CD4-positive, alpha-beta memory T cell (primary cell): Measurements from ENCODE around the gene RNF141. TPM values are rescaled to one million over a fixed set of nuclear protein-coding genes. Genes with fewer than 3 reads are reported as not detected.

Experiments used
- CTCF ChIA-PET: fragments of 350-600 bp; sonication (Branson Sonifier 250); formaldehyde crosslinking; loops from one replicate; lab custom pipeline; 2021; ENCODE audit warnings: inconsistent platforms; ENCODE audit not compliant: partially characterized antibody; lab: Charles Lee
- POLR2A ChIA-PET: fragments of 350-600 bp; sonication (Branson Sonifier 250); formaldehyde crosslinking; loops from one replicate; lab custom pipeline; 2021; ENCODE audit not compliant: partially characterized antibody; lab: Charles Lee
- DNase-seq, 5 donors: peaks; one replicate each; pipeline versions ENCODE4 v3.0.0 to v3.0.0-alpha.2; 2020 to 2022; ENCODE audit warnings: mixed read lengths in 1 of 5
- H3K27ac ChIP-seq: one replicate; pipeline ENCODE4 v1.7.0; 2013; ENCODE audit warnings: low read depth, low read length
- H3K27me3 ChIP-seq: 2 replicates; pipeline ENCODE4 v1.7.0; 2013; ENCODE audit warnings: mild to moderate bottlenecking, low read length, moderate library complexity; ENCODE audit not compliant: insufficient read depth
- H3K36me3 ChIP-seq: 2 replicates; pipeline ENCODE4 v1.7.0; 2013; ENCODE audit warnings: mild to moderate bottlenecking, low read length, moderate library complexity; ENCODE audit not compliant: insufficient read depth
- H3K4me1 ChIP-seq: 2 replicates; pipeline ENCODE4 v1.7.0; 2013; ENCODE audit warnings: mild to moderate bottlenecking, low read length, moderate library complexity; ENCODE audit not compliant: insufficient read depth
- H3K4me3 ChIP-seq, 2 donors: one replicate each; pipeline ENCODE4 v1.7.0; 2013; ENCODE audit warnings: low read length in 2 of 2, mild to moderate bottlenecking in 1 of 2
- H3K9me3 ChIP-seq, 2 donors: one replicate each; pipeline ENCODE4 v1.7.0; 2013; ENCODE audit warnings: low read length in 2 of 2, control low read depth in 1 of 2; ENCODE audit not compliant: control insufficient read depth in 1 of 2
- H3K27ac Mint-ChIP-seq, 7 donors: one replicate each; pipeline ENCODE4 v1.8.0; 2020 to 2021; ENCODE audit warnings: mixed read lengths in 7 of 7, mild to moderate bottlenecking in 6 of 7, inconsistent platforms in 3 of 7, moderate library complexity in 3 of 7
- H3K27me3 Mint-ChIP-seq, 2 donors: one replicate each; pipeline ENCODE4 v1.8.0; 2020 to 2021; ENCODE audit warnings: mixed read lengths in 2 of 2
- H3K36me3 Mint-ChIP-seq, 2 donors: one replicate each; pipeline ENCODE4 v1.8.0; 2020 to 2021; ENCODE audit warnings: mixed read lengths in 2 of 2, inconsistent platforms in 1 of 2, mild to moderate bottlenecking in 1 of 2
- H3K4me1 Mint-ChIP-seq, 4 donors: one replicate each; pipeline ENCODE4 v1.8.0; 2020 to 2021; ENCODE audit warnings: mixed read lengths in 4 of 4, mild to moderate bottlenecking in 1 of 4
- H3K4me3 Mint-ChIP-seq, 8 donors: one replicate each; pipeline ENCODE4 v1.8.0; 2020 to 2021; ENCODE audit warnings: mixed read lengths in 8 of 8, mild to moderate bottlenecking in 7 of 8, moderate library complexity in 6 of 8, inconsistent platforms in 3 of 8
- H3K9me3 Mint-ChIP-seq, 8 donors: one replicate each; pipeline ENCODE4 v1.8.0; 2020 to 2021; ENCODE audit warnings: mixed read lengths in 8 of 8, mild to moderate bottlenecking in 5 of 8, inconsistent platforms in 3 of 8, moderate library complexity in 1 of 8
- intact Hi-C: fragments of 100-400 bp; cut with micrococcal nuclease; formaldehyde crosslinking; loops from one replicate; pipeline ENCODE4 v1.15.1; 2023
- polyA plus RNA-seq, 2 donors: library from polyadenylated mRNA; unstranded; fragments of 300-500 nt; fragmentation: Illumina TruSeq; gene quantifications; one replicate each; pipeline ENCODE4 v1.2.3, GENCODE V29; 2021
- total RNA-seq, 2 experiments: library from RNA; stranded (reverse); gene quantifications; one replicate each; pipeline ENCODE4 v1.2.3, GENCODE V29; 2021

Gene RNF141
- total RNA-seq: 10 to 100 TPM; 15.6 to 16.3 TPM
- polyA plus RNA-seq: 10 to 100 TPM; 18.6 to 24.8 TPM

- Histone ChIP-seq H3K4me3 (peak within 1 kb of the TSS; percentile 50 to 77), H3K9me3 (no peaks in the 10 kb centered on the region), H3K4me1 (peaks cover 9% of the 10 kb centered on the region), H3K27ac (peak within 1 kb of the TSS; percentile 64), H3K27me3 (no peaks in the 10 kb centered on the region), H3K36me3 (no peaks in the 10 kb centered on the region)
- Mint-ChIP-seq H3K4me3 (peak within 1 kb of the TSS; percentile 87 to 95 (median 90)), H3K36me3 (peaks cover 0 to 2% of the 10 kb centered on the region in 2 donors), H3K9me3 (no peaks in the 10 kb centered on the region), H3K27me3 (no peaks in the 10 kb centered on the region), H3K4me1 (peaks cover 11 to 24% (median 18%) of the 10 kb centered on the region in 4 donors), H3K27ac (peak within 1 kb of the TSS; percentile 87 to 95 (median 92))
- intact Hi-C loops: loop anchor here (1.0 to 5.0 kb wide), 4 partner anchors 90 to 266 kb away; partner anchors contain the start of gene EIF4G2
- ChIA-PET POLR2A (interaction anchor here (0.8 to 3.3 kb wide), 16 partner anchors 10 to 1301 kb away, joined by 3 to 43 read pairs (median 6); partner anchors contain the start of genes AMPD3, CTR9, EIF4G2 and ZBED5), CTCF (interaction anchor here (0.7 to 3.3 kb wide), 56 partner anchors 8 to 389 kb away, joined by 3 to 52 read pairs (median 4); partner anchors contain the start of genes AMPD3, CTR9 and ZBED5)
- DNase-seq: peak; percentile 89 to 94 (median 93)
Measured at GRCh38 chr11:10540915-10541560, at the start of gene RNF141. RNF141 (minus strand) TSS chr11:10541187; CDS start chr11:10534158, 7,029 bp downstream.

- Mint-ChIP-seq H3K4me1 (no peaks in the 10 kb centered on the region), H3K36me3 (no peaks in the 10 kb centered on the region), H3K4me3 (no peak overlapping the region), H3K27me3 (peaks cover 6 to 11% of the 10 kb centered on the region in 2 donors), H3K9me3 (no peaks in the 10 kb centered on the region), H3K27ac (no peak overlapping the region)
- DNase-seq: no peak
- H3K4me1 ChIP-seq: no peaks in the 10 kb centered on the region
- ChIA-PET POLR2A (no interaction called here), CTCF (interaction anchor here (1.3 kb wide), 1 partner anchor 9 kb away, joined by 4 read pairs; no protein-coding TSS in a partner anchor)
- H3K27me3 ChIP-seq: no peaks in the 10 kb centered on the region
- no peak overlapping the region for H3K27ac ChIP-seq
- intact Hi-C loops: no loop called here
- no peaks in the 10 kb centered on the region for H3K36me3 ChIP-seq
- no peak overlapping the region for H3K4me3 ChIP-seq
- no peaks in the 10 kb centered on the region for H3K9me3 ChIP-seq
Measured at GRCh38 chr11:10590218-10590915, 49.4 kb upstream of the RNF141 start.

GRCh38 chr11:10588904-10589303 lies 47.9 kb upstream of the RNF141 start:
- POLR2A ChIA-PET: no interaction called here

GRCh38 chr11:10587995-10588394 lies 47.0 kb upstream of the RNF141 start:
- H3K4me3 ChIP-seq: no peak overlapping the region
- H3K27me3 Mint-ChIP-seq: peaks cover 7% of the 10 kb centered on the region in 2 donors

More at GRCh38 chr11:10588904-10589303, 47.9 kb upstream of the RNF141 start:
- intact Hi-C loops: no loop called here
- Histone ChIP-seq H3K36me3 (no peaks in the 10 kb centered on the region), H3K27ac (no peak overlapping the region), H3K4me1 (no peaks in the 10 kb centered on the region), H3K27me3 (no peaks in the 10 kb centered on the region), H3K9me3 (no peaks in the 10 kb centered on the region), H3K4me3 (no peak overlapping the region)
- no peaks in the 10 kb centered on the region for H3K9me3 Mint-ChIP-seq
- H3K27ac Mint-ChIP-seq: no peak overlapping the region
- H3K36me3 Mint-ChIP-seq: no peaks in the 10 kb centered on the region
- CTCF ChIA-PET: no interaction called here
- DNase-seq: no peak
- H3K4me3 Mint-ChIP-seq: no peak overlapping the region
- no peaks in the 10 kb centered on the region for H3K4me1 Mint-ChIP-seq
- peaks cover 6 to 11% of the 10 kb centered on the region in 2 donors for H3K27me3 Mint-ChIP-seq

GRCh38 chr11:10587388-10587787 lies 46.4 kb upstream of the RNF141 start:
- Mint-ChIP-seq H3K4me3 (no peak overlapping the region), H3K9me3 (no peaks in the 10 kb centered on the region), H3K27ac (no peak overlapping the region), H3K4me1 (no peaks in the 10 kb centered on the region), H3K27me3 (peaks cover 8 to 10% of the 10 kb centered on the region in 2 donors), H3K36me3 (no peaks in the 10 kb centered on the region)
- no peaks in the 10 kb centered on the region for H3K4me1 ChIP-seq
- POLR2A ChIA-PET: no interaction called here
- no peaks in the 10 kb centered on the region for H3K27me3 ChIP-seq
- H3K9me3 ChIP-seq: no peaks in the 10 kb centered on the region
- no peak overlapping the region for H3K4me3 ChIP-seq
- no peak for DNase-seq
- CTCF ChIA-PET: no interaction called here
- H3K27ac ChIP-seq: no peak overlapping the region
- intact Hi-C loops: no loop called here
- H3K36me3 ChIP-seq: no peaks in the 10 kb centered on the region

More at GRCh38 chr11:10587995-10588394, 47.0 kb upstream of the RNF141 start:
- no peaks in the 10 kb centered on the region for H3K4me1 Mint-ChIP-seq
- ChIA-PET CTCF (no interaction called here), POLR2A (no interaction called here)
- H3K27me3 ChIP-seq: no peaks in the 10 kb centered on the region
- H3K9me3 Mint-ChIP-seq: no peaks in the 10 kb centered on the region
- no peaks in the 10 kb centered on the region for H3K4me1 ChIP-seq
- H3K4me3 Mint-ChIP-seq: no peak overlapping the region
- H3K36me3 ChIP-seq: no peaks in the 10 kb centered on the region
- H3K27ac Mint-ChIP-seq: no peak overlapping the region
- DNase-seq: no peak
- H3K36me3 Mint-ChIP-seq: no peaks in the 10 kb centered on the region
- no peak overlapping the region for H3K27ac ChIP-seq
- H3K9me3 ChIP-seq: no peaks in the 10 kb centered on the region
- intact Hi-C loops: no loop called here

- Histone ChIP-seq H3K27ac (no peak overlapping the region), H3K27me3 (no peaks in the 10 kb centered on the region), H3K9me3 (no peaks in the 10 kb centered on the region), H3K36me3 (no peaks in the 10 kb centered on the region), H3K4me1 (no peaks in the 10 kb centered on the region), H3K4me3 (no peak overlapping the region)
- intact Hi-C loops: no loop called here
- peaks cover 5 to 8% of the 10 kb centered on the region in 2 donors for H3K27me3 Mint-ChIP-seq
- ChIA-PET POLR2A (no interaction called here), CTCF (interaction anchor here (1.0 kb wide), 1 partner anchor 178 kb away, joined by 3 read pairs; no protein-coding TSS in a partner anchor)
- DNase-seq: no peak
- H3K4me1 Mint-ChIP-seq: no peaks in the 10 kb centered on the region
- no peaks in the 10 kb centered on the region for H3K36me3 Mint-ChIP-seq
- no peak overlapping the region for H3K27ac Mint-ChIP-seq
- H3K9me3 Mint-ChIP-seq: no peaks in the 10 kb centered on the region
- H3K4me3 Mint-ChIP-seq: no peak overlapping the region
Measured at GRCh38 chr11:10584071-10584501, 43.1 kb upstream of the RNF141 start.

GRCh38 chr11:10581481-10582019 lies 40.6 kb upstream of the RNF141 start:
- Mint-ChIP-seq H3K4me1 (no peaks in the 10 kb centered on the region), H3K27me3 (peaks cover 3 to 6% of the 10 kb centered on the region in 2 donors), H3K9me3 (no peaks in the 10 kb centered on the region), H3K4me3 (no peak overlapping the region), H3K27ac (no peak overlapping the region), H3K36me3 (no peaks in the 10 kb centered on the region)
- no peak overlapping the region for H3K4me3 ChIP-seq
- H3K27ac ChIP-seq: no peak overlapping the region
- no peaks in the 10 kb centered on the region for H3K27me3 ChIP-seq
- DNase-seq: no peak
- CTCF ChIA-PET: interaction anchor here (1.0 to 1.7 kb wide), 2 partner anchors 9 to 40 kb away, joined by 4 to 5 read pairs; partner anchors contain the start of gene RNF141
- POLR2A ChIA-PET: no interaction called here
- intact Hi-C loops: no loop called here
- no peaks in the 10 kb centered on the region for H3K4me1 ChIP-seq
- no peaks in the 10 kb centered on the region for H3K9me3 ChIP-seq
- H3K36me3 ChIP-seq: no peaks in the 10 kb centered on the region
